ENCODE results near the gene KIDINS220. TPM values are rescaled to one million over a fixed set of nuclear protein-coding genes. Genes with fewer than 3 reads are reported as not detected.

KIDINS220 gene
- total RNA-seq, 1 donor from 2014 or later = 64.6 TPM

- DNase-seq (ENCODE audit: extremely low read depth, low read depth, low spot score) = no peak
These were observed 16.0 kb upstream of the KIDINS220 start for GRCh38 chr2:8853426-8853825.

GRCh38 chr2:8851811-8852560, 14.6 kb upstream of the KIDINS220 start:
- no peak for DNase-seq (ENCODE audit: extremely low read depth, low read depth, low spot score)

- DNase-seq (ENCODE audit: extremely low read depth, low read depth, low spot score) = no peak
These were observed 13.6 kb upstream of the KIDINS220 start for GRCh38 chr2:8850845-8851487.

GRCh38 chr2:8849327-8849726, 11.9 kb upstream of the KIDINS220 start:
- no peak for DNase-seq (ENCODE audit: extremely low read depth, low read depth, low spot score)

- DNase-seq (ENCODE audit: extremely low read depth, low read depth, low spot score) = no peak
These were observed 11.1 kb upstream of the KIDINS220 start for GRCh38 chr2:8848328-8849100.

GRCh38 chr2:8847400-8847799, 10.0 kb upstream of the KIDINS220 start:
- no peak for DNase-seq (ENCODE audit: extremely low read depth, low read depth, low spot score)

GRCh38 chr2:8841932-8842331, 4.5 kb upstream of the KIDINS220 start:
- no peak for DNase-seq (ENCODE audit: extremely low read depth, low read depth, low spot score)

GRCh38 chr2:8840475-8841091, 3.2 kb upstream of the KIDINS220 start:
- no peak for DNase-seq (ENCODE audit: extremely low read depth, low read depth, low spot score)

GRCh38 chr2:8839189-8839965, 2.0 kb upstream of the KIDINS220 start:
- DNase-seq (ENCODE audit: extremely low read depth, low read depth, low spot score) = no peak

GRCh38 chr2:8837795-8838140, 355 bp upstream of the KIDINS220 start:
- no peak for DNase-seq (ENCODE audit: extremely low read depth, low read depth, low spot score)

- no peak for DNase-seq (ENCODE audit: extremely low read depth, low read depth, low spot score)
These were observed 2.1 kb downstream of the KIDINS220 start for GRCh38 chr2:8835279-8835678.

- DNase-seq (ENCODE audit: extremely low read depth, low read depth, low spot score) = no peak
These were observed 3.6 kb downstream of the KIDINS220 start for GRCh38 chr2:8833853-8834252.

- no peak for DNase-seq (ENCODE audit: extremely low read depth, low read depth, low spot score)
These were observed 5.9 kb downstream of the KIDINS220 start for GRCh38 chr2:8831516-8831915.

- DNase-seq (ENCODE audit: extremely low read depth, low read depth, low spot score) = no peak
These were observed 9.7 kb downstream of the KIDINS220 start for GRCh38 chr2:8827729-8828128.

GRCh38 chr2:8822218-8822617, 15.2 kb downstream of the KIDINS220 start:
- DNase-seq (ENCODE audit: extremely low read depth, low read depth, low spot score) = no peak

GRCh38 chr2:8821276-8822217, 15.9 kb downstream of the KIDINS220 start:
- DNase-seq (ENCODE audit: extremely low read depth, low read depth, low spot score) = no peak

GRCh38 chr2:8819948-8820347, 17.5 kb downstream of the KIDINS220 start:
- no peak for DNase-seq (ENCODE audit: extremely low read depth, low read depth, low spot score)

- DNase-seq (ENCODE audit: extremely low read depth, low read depth, low spot score) = no peak
These were observed 18.2 kb downstream of the KIDINS220 start for GRCh38 chr2:8819194-8819593.

GRCh38 chr2:8817221-8817620, 20.2 kb downstream of the KIDINS220 start:
- DNase-seq (ENCODE audit: extremely low read depth, low read depth, low spot score) = no peak

All from glomerular endothelial cell (primary cell).